Endometrium (tissue), 2 donors: ENCODE measurements around the gene LRRC59.
"Not testable (repeated sequence)": the region's sequence is repeated elsewhere in the genome, so short reads cannot be mapped to it uniquely, and the experiment has no call there.

Experiments
- FAIRE-seq: peaks from 2 replicates; lab custom pipeline; 2012; peaks lifted over from hg19 to GRCh38; lab: Jason Lieb, UNC
- donor health status: control.
- donor health status: control.

Gene LRRC59

GRCh38 chr17:50424996-50425681 lies 27.8 kb upstream of the LRRC59 start:
- no peak for FAIRE-seq

DNA sequence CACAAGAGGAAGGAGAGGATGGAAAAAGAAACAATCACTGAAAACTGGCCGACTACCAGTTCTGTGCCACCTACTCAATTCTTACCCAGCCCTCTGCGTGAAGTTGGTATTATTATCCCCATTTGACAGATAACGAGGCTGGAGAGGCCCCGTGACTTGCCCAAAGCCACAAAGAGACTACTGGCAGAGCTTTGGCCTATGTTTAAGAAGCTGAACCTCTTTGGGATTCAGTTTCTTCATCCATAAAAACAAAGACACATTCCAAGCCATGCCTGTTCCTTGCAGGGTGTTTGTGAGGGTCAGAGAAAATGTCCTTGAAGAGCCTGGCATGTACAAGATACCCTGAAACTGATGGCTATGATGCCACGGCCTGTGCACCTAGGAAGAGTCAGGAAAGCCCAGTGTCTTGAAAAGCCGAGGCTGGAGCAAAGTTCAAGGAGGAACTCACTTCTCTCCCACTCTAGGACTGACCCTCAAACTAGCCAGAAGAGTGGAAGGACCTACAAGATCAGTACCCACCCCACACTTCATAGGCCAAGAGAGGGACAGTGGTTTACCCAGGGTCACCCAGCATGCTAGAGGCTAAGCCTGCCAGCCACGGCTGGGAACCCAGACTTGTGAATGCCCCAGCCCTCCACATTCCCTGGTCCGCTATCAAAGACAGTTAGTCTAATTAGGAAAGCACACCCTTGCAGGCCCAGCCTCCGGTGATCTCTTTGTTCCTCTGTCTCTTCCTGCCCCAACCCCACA lies 27.1 kb upstream of the LRRC59 start:
- no peak for FAIRE-seq

DNA sequence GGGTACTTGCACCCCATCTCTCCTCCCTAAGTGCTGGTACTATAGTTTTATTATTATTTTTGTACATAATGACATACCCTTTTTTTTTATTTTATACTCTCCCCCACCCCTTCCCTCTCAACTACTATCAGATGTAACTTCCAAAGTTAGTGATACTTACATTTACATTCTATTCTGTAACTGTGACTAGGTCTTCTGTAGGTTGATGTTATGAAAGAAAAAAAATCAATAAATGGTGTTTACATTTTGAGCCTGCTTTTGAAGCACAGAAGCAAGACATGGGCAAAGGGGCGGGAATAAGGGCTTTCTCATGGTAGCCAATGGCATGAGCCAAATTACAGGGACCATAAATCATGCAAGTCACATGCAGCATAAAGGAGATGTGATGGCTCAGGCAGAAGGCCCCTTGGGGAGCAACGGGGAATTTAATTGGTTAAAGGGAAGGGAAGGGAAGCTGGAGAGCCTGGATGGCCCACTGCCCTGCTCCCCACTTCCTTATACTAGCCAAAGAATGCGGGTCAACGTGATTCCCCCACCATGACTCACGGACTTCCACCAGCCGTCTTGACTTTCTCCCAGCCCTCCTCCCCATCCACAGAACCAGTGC lies 26.3 kb upstream of the LRRC59 start:
- no peak for FAIRE-seq

DNA sequence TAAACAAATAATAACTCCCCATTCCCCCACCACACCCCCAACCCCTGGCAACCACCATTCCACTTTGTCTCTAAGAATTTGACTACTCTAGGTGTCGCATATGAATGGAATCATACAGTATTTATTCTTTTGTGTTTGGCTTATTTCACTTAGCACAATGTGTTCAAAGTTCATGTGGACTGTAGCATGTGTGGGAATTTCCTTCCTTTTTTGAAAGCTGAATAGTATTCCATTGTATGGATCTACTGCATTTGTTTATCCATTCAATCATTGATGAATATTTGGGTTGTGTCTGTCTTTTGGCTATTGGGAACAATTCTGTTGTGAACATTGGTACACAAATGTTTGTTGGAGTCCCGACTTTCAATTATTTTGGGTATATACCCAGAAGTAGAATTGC lies 25.4 kb upstream of the LRRC59 start:
- FAIRE-seq, result no peak

- FAIRE-seq, result peak; percentile 41
Measured at GRCh38 chr17:50421308-50422051, 24.2 kb upstream of the LRRC59 start.

DNA sequence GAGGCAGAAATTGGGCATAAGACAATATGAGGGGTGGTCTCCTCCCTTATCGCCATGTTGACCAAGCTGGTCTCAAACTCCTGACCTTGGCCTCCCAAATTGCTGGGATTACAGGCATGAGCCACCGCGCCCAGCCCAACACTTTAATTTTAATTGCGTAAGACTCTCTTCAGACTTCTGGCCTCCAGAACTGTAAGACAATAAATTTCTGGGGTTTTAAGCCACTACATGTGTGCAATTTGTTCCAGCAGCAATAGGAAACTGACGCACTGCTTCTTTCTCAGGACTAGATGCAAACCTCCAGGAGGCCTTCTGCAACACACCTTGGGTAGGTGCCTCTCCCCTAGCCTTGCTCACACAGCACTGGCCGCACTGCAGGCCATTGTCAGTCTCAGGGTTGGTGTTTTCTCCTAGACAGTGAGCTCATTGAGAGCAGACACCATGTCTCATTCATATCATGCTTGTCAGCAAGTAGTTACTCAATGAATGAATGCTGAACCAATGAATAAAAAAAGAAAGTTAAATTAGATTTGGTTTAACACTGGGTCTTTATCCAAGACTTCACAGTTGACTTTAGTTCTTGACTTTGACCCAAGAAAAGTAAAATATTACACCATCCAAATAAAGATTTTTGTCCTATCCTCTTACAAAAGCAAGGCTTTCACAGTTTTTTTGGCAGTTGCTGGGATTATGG lies 23.2 kb upstream of the LRRC59 start:
- no peak for FAIRE-seq

DNA sequence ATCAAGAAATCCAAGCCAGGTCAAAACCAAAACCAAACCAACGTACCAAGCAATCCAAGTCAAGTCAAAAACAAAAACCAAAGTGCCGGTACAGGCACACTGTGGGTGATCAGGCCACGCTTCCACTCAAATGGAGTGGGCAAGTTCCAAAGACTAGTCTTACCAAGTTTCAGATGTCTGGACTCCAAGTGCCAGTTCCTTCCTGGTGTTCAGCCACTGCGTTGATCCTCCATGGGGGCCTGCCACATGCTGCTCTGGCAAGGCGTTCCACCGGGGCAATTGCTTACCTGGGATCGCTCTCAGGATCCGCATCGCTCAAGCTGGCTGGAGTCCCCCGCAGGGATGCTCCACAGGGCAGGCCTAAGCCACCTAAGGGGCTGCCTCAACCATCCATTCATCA lies 22.3 kb upstream of the LRRC59 start:
- FAIRE-seq, result not testable (repeated sequence)

DNA sequence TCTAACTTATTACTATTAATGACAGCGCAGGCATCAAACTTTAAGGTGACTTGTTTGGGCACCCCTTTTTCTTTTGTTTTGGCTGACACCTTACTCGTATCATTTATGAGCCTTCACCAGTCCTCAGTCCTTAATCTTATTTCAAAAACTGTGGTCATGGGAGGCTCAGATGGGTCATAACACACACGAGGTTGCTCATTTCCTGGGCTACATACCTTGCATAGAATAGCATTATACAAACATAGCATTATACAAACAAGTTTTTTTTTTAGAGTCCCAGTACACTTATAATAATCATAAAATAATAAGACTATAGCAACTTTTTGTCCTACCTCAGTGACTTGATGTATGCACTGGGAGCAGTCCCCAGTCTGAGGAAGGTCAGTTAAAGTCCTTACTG lies 17.5 kb upstream of the LRRC59 start:
- no peak for FAIRE-seq

DNA sequence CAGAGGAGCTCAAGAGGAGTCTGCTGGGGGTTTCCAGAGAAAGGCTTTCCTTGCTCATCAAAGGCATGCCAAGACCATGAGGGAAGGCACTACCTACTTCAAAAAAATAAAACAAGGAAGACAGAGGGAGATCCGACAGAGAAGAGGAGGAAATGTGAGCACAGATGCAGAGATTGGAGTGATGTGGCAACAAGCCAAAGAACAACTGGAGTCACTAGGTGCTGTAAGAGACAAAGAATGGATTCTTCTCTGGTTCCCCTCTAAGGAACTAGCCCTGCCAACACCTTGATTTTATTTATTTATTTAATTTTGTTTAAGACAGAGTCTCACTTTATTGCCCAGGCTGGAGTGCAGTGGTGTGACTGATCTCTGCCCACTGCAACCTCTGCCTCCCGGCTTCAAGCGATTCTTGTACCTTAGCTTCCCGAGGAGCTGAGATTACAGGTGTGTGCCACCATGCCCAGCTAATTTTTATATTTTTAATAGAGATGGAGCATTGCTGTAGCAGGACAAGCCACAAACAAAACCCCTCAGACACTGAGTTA lies 14.9 kb upstream of the LRRC59 start:
- FAIRE-seq, result no peak

DNA sequence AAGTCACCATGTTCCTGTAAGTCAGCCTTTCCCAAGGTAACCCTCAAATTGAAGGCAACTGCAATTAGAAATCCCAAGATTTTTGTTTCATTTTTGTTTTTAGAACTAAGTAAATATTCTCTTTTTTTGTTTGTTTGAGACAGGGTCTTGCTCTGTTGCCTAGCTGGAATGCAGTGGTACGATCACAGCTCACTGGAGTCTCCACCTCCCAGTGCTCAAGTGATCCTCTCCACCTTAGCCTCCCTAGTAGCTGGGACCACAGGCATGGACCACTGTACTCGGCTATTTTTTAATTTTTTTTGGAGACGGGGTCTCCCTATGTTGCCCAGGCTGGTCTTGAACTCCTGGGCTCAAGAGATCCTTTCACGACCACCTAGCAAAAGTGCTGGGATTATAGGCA lies 10.6 kb upstream of the LRRC59 start:
- FAIRE-seq, result no peak

GRCh38 chr17:50406578-50406977 lies 9.3 kb upstream of the LRRC59 start:
- FAIRE-seq, result no peak

- not testable (repeated sequence) for FAIRE-seq
Measured at GRCh38 chr17:50405351-50405750, 8.0 kb upstream of the LRRC59 start.

- FAIRE-seq, result not testable (repeated sequence)
Measured at GRCh38 chr17:50399591-50399990, 2.3 kb upstream of the LRRC59 start.

DNA sequence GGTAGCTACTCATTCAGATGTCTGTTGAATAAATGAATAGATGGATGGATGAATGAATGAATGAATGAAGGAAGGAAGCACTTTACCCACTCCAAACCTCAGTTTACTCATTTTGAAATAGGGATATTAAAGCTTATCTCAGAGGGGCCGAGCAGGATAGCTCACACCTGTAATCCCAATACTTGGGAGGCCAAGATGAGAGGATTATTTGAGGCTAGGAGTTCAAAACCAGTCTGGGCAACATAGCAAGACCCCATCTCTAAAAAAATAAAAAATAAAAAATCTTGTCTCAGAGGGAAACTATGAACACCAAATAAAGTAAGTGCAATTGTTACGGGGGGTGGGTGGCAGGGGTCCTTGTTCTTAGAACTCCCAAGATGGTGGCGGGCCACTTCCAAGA lies 1.3 kb upstream of the LRRC59 start:
- not testable (repeated sequence) for FAIRE-seq

DNA sequence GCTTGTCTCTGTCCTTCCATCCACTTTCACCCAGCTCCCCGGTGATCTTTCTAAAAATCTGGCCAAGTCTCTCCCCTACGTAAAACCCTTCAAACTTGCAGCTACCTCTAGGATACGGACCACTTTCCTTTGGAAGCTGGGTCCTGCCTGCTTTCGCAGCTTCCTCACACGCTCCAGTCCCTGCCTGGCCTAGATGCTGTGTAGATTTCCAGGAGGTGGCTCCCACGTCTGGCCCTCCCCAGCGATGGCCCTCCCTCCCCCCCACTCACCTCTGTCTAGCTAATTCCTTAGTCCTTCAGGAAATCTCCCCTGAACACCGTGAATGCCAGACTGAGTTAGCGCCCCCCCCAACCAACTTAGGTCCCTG lies 579 bp upstream of the LRRC59 start:
- no peak for FAIRE-seq

- FAIRE-seq, result no peak
Measured at GRCh38 chr17:50396261-50397110, 837 bp downstream of the LRRC59 start.

GRCh38 chr17:50394711-50395110 lies 2.6 kb downstream of the LRRC59 start:
- no peak for FAIRE-seq

DNA sequence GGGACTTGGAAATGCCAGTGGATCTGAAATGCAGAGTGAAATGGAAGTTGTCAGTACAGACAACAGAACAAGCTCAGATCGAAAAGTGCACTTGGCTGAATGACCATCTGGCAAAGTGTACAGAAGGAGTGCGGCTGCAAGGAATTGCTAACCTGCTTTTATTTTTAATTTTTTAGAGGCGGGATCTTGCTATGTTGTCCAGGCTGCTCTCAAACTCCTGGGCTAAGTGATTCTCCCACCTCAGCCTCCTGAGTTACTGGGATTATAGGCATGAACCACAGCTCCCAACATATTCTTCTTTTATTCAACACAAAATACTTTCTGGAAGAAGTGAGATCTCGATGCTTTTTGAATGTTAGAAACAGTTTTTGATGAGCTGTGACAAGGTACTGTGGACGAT lies 3.6 kb downstream of the LRRC59 start:
- no peak for FAIRE-seq

GRCh38 chr17:50392621-50393020 lies 4.7 kb downstream of the LRRC59 start:
- FAIRE-seq, result no peak

DNA sequence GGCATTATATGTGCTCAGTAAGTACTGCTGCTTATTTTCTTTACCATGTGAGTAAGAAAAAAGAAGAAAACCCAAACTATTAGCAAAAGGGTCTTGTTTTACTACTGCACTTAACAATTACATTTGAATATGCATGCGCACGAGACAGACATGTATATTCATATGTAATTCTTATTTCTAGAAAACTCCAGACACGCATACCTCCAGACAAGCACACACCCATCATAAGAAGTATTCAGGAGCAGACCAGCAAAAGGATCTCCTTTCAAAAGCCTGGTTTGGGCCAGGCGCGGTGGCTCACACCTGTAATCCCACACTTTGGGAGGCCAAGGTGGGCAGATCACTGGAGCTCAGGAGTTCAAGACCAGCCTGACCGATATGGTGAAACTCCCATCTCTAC lies 7.8 kb downstream of the LRRC59 start:
- FAIRE-seq, result no peak

- FAIRE-seq, result no peak
Measured at GRCh38 chr17:50388728-50389127, 8.6 kb downstream of the LRRC59 start.
